GM19397 (cell line): ENCODE data around the gene ANKRD17.
"Not testable (repeated sequence)": the region's sequence is repeated elsewhere in the genome, so short reads cannot be mapped to it uniquely, and the experiment has no call there.

Experiments
- ATAC-seq: cut with Tn5 transposase; IDR thresholded peaks from one replicate; pipeline ENCODE4 v1.9.1; 2021; ENCODE audit warnings: mild to moderate bottlenecking, moderate library complexity; ENCODE audit not compliant: unreplicated experiment

Gene ANKRD17

GRCh38 chr4:73245955-73246354 is 12.6 kb downstream of the ANKRD17 start:
- no peak for ATAC-seq

- ATAC-seq: no peak
Observed at GRCh38 chr4:73244945-73245601, 13.5 kb downstream of the ANKRD17 start.

GRCh38 chr4:73237044-73237443 is 21.6 kb downstream of the ANKRD17 start:
- ATAC-seq: no peak

- no peak for ATAC-seq
Observed at GRCh38 chr4:73236151-73236550, 22.4 kb downstream of the ANKRD17 start.

- no peak for ATAC-seq
Observed at GRCh38 chr4:73234712-73235111, 23.9 kb downstream of the ANKRD17 start.

GRCh38 chr4:73231518-73232487 is 26.8 kb downstream of the ANKRD17 start:
- ATAC-seq: no peak

- no peak for ATAC-seq
Observed at GRCh38 chr4:73230865-73231517, 27.6 kb downstream of the ANKRD17 start.

- not testable (repeated sequence) for ATAC-seq
Observed at GRCh38 chr4:73228800-73229199, 29.8 kb downstream of the ANKRD17 start.

- no peak for ATAC-seq
Observed at GRCh38 chr4:73224886-73225285, 33.7 kb downstream of the ANKRD17 start.

GRCh38 chr4:73223258-73223650 is 35.3 kb downstream of the ANKRD17 start:
- no peak for ATAC-seq

GRCh38 chr4:73222466-73223257 is 35.9 kb downstream of the ANKRD17 start:
- ATAC-seq: peak; percentile 98

- ATAC-seq: no peak
Observed at GRCh38 chr4:73221734-73222133, 36.9 kb downstream of the ANKRD17 start.

GRCh38 chr4:73220815-73221214 is 37.8 kb downstream of the ANKRD17 start:
- no peak for ATAC-seq

- ATAC-seq: no peak
Observed at GRCh38 chr4:73213916-73214653, 44.5 kb downstream of the ANKRD17 start.

- no peak for ATAC-seq
Observed at GRCh38 chr4:73212982-73213730, 45.4 kb downstream of the ANKRD17 start.

- ATAC-seq: no peak
Observed at GRCh38 chr4:73211968-73212367, 46.6 kb downstream of the ANKRD17 start.

- ATAC-seq: no peak
Observed at GRCh38 chr4:73208376-73208775, 50.2 kb downstream of the ANKRD17 start.

- ATAC-seq: no peak
Observed at GRCh38 chr4:73206236-73206635, 52.4 kb downstream of the ANKRD17 start.

GRCh38 chr4:73205482-73205881 is 53.1 kb downstream of the ANKRD17 start:
- ATAC-seq: no peak
